ENCODE data around the gene DLD. TPM values are rescaled to one million over a fixed set of nuclear protein-coding genes. Genes with fewer than 3 reads are reported as not detected.

Gene DLD
- polyA plus RNA-seq, 4 donors = 45.4 to 153 (median 84.0) TPM

DNA sequence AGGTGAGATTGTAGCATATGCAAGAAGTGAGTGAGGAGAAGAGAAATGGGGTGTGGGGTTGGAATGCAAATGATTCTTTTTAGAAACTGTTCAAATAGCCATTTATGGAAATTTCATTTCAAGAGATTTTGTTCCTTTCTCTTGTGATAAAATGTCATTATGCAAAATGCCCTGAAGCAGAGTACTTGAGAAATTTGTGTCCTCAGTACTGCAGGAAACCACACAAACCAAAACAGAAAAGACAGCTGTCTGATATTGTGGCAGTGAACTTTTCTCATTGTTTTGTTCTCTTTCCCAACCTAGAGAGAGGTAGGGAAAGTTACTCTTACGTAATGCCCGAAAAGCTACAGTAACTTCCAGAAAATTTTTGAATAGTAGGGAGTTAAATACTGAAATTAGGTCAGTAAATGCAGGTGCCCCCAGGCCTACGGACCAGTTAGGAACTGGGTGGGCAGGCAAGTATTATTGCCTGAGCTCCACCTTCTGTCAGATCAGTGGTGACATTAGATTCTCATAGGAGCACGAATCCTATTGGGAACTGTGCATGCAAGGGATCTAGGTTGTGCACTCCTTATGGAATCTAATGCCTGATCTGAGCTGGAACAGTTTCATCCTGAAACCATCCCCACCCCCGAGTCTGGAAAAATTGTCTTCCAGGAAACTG lies 34.0 kb downstream of the DLD start:
- FAIRE-seq = no peak

DNA sequence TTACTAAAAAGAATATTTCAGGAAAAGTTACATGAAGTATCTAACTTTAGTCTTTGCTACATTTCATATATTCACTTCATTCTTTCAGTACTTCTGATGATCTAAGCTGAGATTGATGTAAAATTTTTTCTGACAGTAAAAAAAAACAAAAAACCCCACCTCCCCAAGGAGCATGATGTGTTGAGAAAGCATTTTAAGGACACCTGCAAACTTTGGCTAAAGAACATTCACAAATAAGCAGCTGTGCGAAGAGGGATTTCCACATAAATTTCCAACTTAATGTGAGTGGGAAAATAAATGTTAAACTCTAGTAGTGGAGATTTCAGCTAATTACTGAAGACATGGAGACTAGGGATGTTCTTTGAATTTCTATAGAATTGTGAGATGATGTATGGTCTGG lies 35.5 kb downstream of the DLD start:
- H3K36me3 ChIP-seq (ENCODE audit: control insufficient read depth in 3 of 3, insufficient read depth in 2 of 3, low read depth in 1 of 3, low read length in 3 of 3) = peaks cover 15 to 21% (median 15%) of the 10 kb centered on the region in 3 donors
- WGBS, 3 donors = 88 to 98% (median 97%) methylated on average over 1 of the region's 1 CpG
- FAIRE-seq = no peak

More for the DNA sequence above, 34.0 kb downstream of the DLD start:
- Histone ChIP-seq H3K4me3 (ENCODE audit: low read depth in 1 of 3, low read length in 3 of 3) (no peak overlapping the region), H3K36me3 (ENCODE audit: control insufficient read depth in 3 of 3, insufficient read depth in 2 of 3, low read depth in 1 of 3, low read length in 3 of 3) (peaks cover 15 to 23% (median 19%) of the 10 kb centered on the region in 3 donors), H3K4me1 (ENCODE audit: control insufficient read depth in 3 of 3, insufficient read depth in 2 of 3, low read depth in 1 of 3, low read length in 2 of 3) (no peaks in the 10 kb centered on the region), H3K9me3 (ENCODE audit: control insufficient read depth in 2 of 2, insufficient read depth in 1 of 2, low read depth in 1 of 2, low read length in 1 of 2) (no peaks in the 10 kb centered on the region), H3K27me3 (ENCODE audit: control insufficient read depth in 3 of 3, insufficient read depth in 3 of 3, low read length in 3 of 3) (no peaks in the 10 kb centered on the region), H3K27ac (ENCODE audit: low read depth in 1 of 3, low read length in 2 of 3) (no peak overlapping the region)
- 60 to 70% (median 70%) methylated on average over 5 of the region's 5 CpGs for WGBS, 3 donors
- DNase-seq = no peak

DNA sequence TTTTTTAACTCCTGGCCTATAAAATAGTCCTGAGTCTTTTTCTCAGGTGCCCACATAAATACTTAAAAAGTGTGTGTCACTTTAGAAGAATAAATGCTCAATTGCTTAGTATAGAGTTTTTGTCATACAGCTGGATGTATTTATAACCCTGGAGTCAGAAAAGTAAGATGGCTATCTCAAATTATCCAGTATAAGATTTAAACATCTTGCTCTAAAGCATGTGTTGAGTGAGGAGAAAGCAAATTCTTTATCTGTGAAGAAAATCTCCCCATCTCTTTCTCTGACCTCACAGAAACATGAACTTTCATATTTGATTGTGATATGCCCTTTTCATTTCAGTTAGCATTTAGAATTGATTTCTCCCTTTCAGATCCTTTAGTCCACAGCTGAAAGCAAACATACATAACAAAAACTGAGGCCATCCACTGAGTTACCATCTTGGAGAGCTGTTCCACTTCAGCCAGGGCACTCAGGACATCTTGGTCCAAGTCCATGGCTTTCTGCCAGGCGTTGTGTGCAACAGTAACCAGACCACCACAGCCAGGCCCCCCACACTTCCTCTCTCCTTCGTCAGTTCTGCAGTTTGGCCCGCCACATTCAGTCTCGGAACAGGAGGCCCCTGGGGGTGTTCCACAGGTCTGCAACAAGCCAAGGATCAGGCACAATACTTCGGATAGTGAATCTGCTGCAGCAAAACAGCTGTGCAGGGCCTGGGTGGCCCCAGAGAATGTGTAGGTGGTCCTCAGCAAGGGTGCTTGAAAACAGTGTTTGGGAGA lies 40.9 kb downstream of the DLD start:
- Histone ChIP-seq H3K9me3 (ENCODE audit: control insufficient read depth in 2 of 2, insufficient read depth in 1 of 2, low read depth in 1 of 2, low read length in 1 of 2) (no peaks in the 10 kb centered on the region), H3K4me3 (ENCODE audit: low read depth in 1 of 3, low read length in 3 of 3) (no peak overlapping the region), H3K36me3 (ENCODE audit: control insufficient read depth in 3 of 3, insufficient read depth in 2 of 3, low read depth in 1 of 3, low read length in 3 of 3) (peaks cover 10 to 25% (median 14%) of the 10 kb centered on the region in 3 donors), H3K27me3 (ENCODE audit: control insufficient read depth in 3 of 3, insufficient read depth in 3 of 3, low read length in 3 of 3) (no peaks in the 10 kb centered on the region), H3K27ac (ENCODE audit: low read depth in 1 of 3, low read length in 2 of 3) (no peak overlapping the region), H3K4me1 (ENCODE audit: control insufficient read depth in 3 of 3, insufficient read depth in 2 of 3, low read depth in 1 of 3, low read length in 2 of 3) (no peaks in the 10 kb centered on the region)
- FAIRE-seq (no peak), DNase-seq (no peak)
- 48 to 90% (median 68%) methylated on average over 5 of the region's 5 CpGs for WGBS, 3 donors

More for the DNA sequence above, 35.5 kb downstream of the DLD start:
- Histone ChIP-seq H3K27ac (ENCODE audit: low read depth in 1 of 3, low read length in 2 of 3) (no peak overlapping the region), H3K27me3 (ENCODE audit: control insufficient read depth in 3 of 3, insufficient read depth in 3 of 3, low read length in 3 of 3) (no peaks in the 10 kb centered on the region), H3K4me3 (ENCODE audit: low read depth in 1 of 3, low read length in 3 of 3) (no peak overlapping the region), H3K9me3 (ENCODE audit: control insufficient read depth in 2 of 2, insufficient read depth in 1 of 2, low read depth in 1 of 2, low read length in 1 of 2) (no peaks in the 10 kb centered on the region), H3K4me1 (ENCODE audit: control insufficient read depth in 3 of 3, insufficient read depth in 2 of 3, low read depth in 1 of 3, low read length in 2 of 3) (no peaks in the 10 kb centered on the region)
- DNase-seq = no peak

DNA sequence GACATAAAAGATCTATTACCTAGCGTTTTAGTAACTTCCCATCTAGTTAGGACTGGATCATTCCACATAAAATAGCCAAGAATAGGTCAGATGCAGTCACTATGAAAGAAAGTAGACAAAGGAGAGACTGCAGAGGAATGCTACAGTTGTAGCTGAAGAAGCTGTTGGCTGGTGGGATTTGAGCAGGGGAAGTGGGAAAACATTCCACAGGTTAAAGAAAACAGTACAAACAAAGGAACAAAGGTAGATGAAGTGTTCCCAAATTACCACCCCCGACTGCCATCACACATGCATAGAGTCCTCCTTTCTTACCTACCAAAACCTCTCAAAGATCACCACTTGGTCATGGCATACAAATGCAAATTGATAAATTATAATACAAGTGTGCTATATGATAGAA lies 41.8 kb downstream of the DLD start:
- no peak for FAIRE-seq

DNA sequence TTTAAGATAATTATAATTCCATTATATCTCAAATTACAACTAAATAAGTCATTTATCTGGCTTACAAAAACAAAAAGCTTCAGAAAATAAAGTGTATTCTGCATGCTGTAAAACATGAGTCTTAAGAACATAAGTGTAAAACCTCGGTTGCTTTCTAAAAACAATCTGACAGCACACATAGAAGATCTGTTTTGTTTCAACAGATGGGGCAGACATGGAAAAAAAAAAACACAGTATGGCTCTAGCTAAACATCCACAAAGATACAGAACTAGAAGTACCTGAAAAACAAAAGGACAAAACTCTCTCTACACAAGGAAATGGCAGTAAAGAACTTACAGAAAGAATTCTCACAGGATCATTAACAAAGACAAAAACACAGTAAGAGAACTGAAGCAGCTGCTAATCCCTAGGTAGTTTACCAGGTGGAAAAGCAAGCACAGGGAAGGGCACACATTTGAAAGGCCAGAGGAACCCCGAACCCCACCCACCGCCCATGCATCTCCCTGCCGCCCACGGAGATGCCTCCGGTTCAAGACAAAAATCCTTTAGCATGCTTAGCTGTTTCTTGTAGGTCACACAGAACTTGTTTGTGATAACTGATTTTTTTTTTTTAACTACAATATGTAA lies 42.5 kb downstream of the DLD start:
- 69 to 85% (median 79%) methylated on average over 6 of the region's 6 CpGs for WGBS, 3 donors
- Histone ChIP-seq H3K27ac (ENCODE audit: low read depth in 1 of 3, low read length in 2 of 3) (peak overlapping the region in 1 of 3 donors; percentile 14), H3K4me1 (ENCODE audit: control insufficient read depth in 3 of 3, insufficient read depth in 2 of 3, low read depth in 1 of 3, low read length in 2 of 3) (no peaks in the 10 kb centered on the region), H3K27me3 (ENCODE audit: control insufficient read depth in 3 of 3, insufficient read depth in 3 of 3, low read length in 3 of 3) (no peaks in the 10 kb centered on the region), H3K9me3 (ENCODE audit: control insufficient read depth in 2 of 2, insufficient read depth in 1 of 2, low read depth in 1 of 2, low read length in 1 of 2) (no peaks in the 10 kb centered on the region), H3K36me3 (ENCODE audit: control insufficient read depth in 3 of 3, insufficient read depth in 2 of 3, low read depth in 1 of 3, low read length in 3 of 3) (peaks cover 12 to 21% (median 12%) of the 10 kb centered on the region in 3 donors), H3K4me3 (ENCODE audit: low read depth in 1 of 3, low read length in 3 of 3) (no peak overlapping the region)
- DNase-seq (no peak), FAIRE-seq (no peak)

More for the DNA sequence above, 41.8 kb downstream of the DLD start:
- Histone ChIP-seq H3K27me3 (ENCODE audit: control insufficient read depth in 3 of 3, insufficient read depth in 3 of 3, low read length in 3 of 3) (no peaks in the 10 kb centered on the region), H3K4me3 (ENCODE audit: low read depth in 1 of 3, low read length in 3 of 3) (no peak overlapping the region), H3K36me3 (ENCODE audit: control insufficient read depth in 3 of 3, insufficient read depth in 2 of 3, low read depth in 1 of 3, low read length in 3 of 3) (peaks cover 12 to 22% (median 12%) of the 10 kb centered on the region in 3 donors), H3K27ac (ENCODE audit: low read depth in 1 of 3, low read length in 2 of 3) (no peak overlapping the region), H3K9me3 (ENCODE audit: control insufficient read depth in 2 of 2, insufficient read depth in 1 of 2, low read depth in 1 of 2, low read length in 1 of 2) (no peaks in the 10 kb centered on the region), H3K4me1 (ENCODE audit: control insufficient read depth in 3 of 3, insufficient read depth in 2 of 3, low read depth in 1 of 3, low read length in 2 of 3) (no peaks in the 10 kb centered on the region)
- 72 to 87% (median 80%) methylated on average over 2 of the region's 2 CpGs for WGBS, 3 donors
- DNase-seq = no peak

DNA sequence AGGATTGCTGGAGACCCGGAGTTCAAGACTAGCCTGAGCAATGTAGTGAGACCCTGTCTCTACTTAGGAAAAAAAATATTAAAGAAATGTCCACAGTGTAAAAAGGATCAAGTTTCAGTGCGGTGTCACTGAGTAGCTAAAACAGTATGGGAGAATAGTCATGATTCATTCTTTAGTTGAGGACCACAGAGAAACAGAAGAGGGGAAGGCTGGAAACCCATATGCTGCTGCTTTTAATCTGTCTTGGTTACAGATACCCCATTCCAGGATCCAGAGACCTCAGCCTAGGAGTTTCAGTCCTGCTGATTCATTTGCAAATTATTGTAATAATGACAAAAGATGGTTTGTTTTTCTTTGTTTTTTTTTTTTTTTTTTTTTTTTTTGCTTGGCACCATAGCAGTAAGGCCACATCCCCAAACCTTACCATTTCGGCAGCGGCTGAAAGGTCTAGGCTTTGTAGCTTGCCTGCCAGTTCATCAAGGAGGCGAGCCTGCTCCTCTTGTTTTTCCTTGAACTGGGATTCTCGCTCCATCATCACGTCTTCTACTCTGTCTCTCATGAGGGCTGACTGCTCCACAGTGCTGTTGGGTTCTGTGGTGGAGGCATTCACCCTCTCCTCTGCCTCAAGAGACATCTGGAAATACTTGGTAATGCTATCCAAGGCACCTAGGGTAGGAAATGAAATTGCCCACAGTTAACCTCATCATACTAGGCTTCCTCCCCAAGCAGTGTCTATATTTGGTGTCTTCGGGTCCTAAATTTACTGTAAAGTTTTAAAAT lies 44.2 kb downstream of the DLD start:
- Histone ChIP-seq H3K4me1 (ENCODE audit: control insufficient read depth in 3 of 3, insufficient read depth in 2 of 3, low read depth in 1 of 3, low read length in 2 of 3) (no peaks in the 10 kb centered on the region), H3K4me3 (ENCODE audit: low read depth in 1 of 3, low read length in 3 of 3) (no peak overlapping the region), H3K27me3 (ENCODE audit: control insufficient read depth in 3 of 3, insufficient read depth in 3 of 3, low read length in 3 of 3) (no peaks in the 10 kb centered on the region), H3K36me3 (ENCODE audit: control insufficient read depth in 3 of 3, insufficient read depth in 2 of 3, low read depth in 1 of 3, low read length in 3 of 3) (peaks cover 4 to 28% (median 9%) of the 10 kb centered on the region in 3 donors), H3K9me3 (ENCODE audit: control insufficient read depth in 2 of 2, insufficient read depth in 1 of 2, low read depth in 1 of 2, low read length in 1 of 2) (no peaks in the 10 kb centered on the region), H3K27ac (ENCODE audit: low read depth in 1 of 3, low read length in 2 of 3) (no peak overlapping the region)
- no peak for FAIRE-seq
- DNase-seq = no peak
- 84 to 95% (median 94%) methylated on average over 8 of the region's 8 CpGs for WGBS, 3 donors

DNA sequence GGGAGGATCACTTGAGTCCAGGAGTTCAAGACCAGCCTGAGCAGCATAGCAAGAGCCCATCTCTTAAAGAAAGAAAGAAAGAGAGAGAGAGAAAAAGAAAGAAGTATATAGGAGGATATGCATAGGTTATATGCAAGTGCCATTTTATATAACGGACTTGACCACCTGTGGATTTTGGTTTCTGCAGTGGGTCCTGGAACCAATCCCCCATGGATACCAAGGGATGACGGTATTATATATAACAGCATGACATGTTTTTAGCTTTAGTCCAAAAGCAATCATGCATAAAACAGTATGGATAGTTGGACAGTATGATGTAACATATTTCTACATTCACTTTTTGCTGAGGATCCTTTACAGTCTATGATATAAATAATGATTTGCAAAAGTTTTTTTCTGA lies 45.3 kb downstream of the DLD start:
- no peak for FAIRE-seq

DNA sequence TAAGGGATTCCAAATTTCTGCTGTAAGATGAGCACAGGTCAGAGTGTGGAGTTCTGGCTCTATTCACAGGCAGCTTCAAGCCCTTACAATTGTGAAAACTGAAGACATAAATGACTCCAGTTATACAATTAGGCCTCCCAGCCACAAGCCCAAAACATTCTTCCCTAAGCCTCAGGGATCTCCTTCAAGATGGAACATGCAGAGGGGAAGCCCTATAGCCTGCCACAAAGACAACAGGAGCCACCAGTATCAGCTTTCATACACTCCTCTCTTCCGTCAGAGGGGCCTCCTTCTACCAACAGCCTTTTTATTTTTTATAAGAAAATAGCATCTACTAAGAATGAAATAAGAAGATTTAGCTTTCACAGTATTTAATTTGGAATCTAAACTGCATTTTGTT lies 46.5 kb downstream of the DLD start:
- H3K4me1 ChIP-seq (ENCODE audit: control insufficient read depth in 3 of 3, insufficient read depth in 2 of 3, low read depth in 1 of 3, low read length in 2 of 3) = no peaks in the 10 kb centered on the region
- H3K36me3 ChIP-seq (ENCODE audit: control insufficient read depth in 3 of 3, insufficient read depth in 2 of 3, low read depth in 1 of 3, low read length in 3 of 3) = peaks cover 5 to 37% (median 8%) of the 10 kb centered on the region in 3 donors
- peak overlapping the region in 1 of 3 donors; percentile 31 for H3K27ac ChIP-seq (ENCODE audit: low read depth in 1 of 3, low read length in 2 of 3)
- DNase-seq (no peak), FAIRE-seq (no peak)
- WGBS, 3 donors = 89 to 93% (median 91%) methylated on average over 1 of the region's 1 CpG
- H3K4me3 ChIP-seq (ENCODE audit: low read depth in 1 of 3, low read length in 3 of 3) = no peak overlapping the region
- no peaks in the 10 kb centered on the region for H3K9me3 ChIP-seq (ENCODE audit: control insufficient read depth in 2 of 2, insufficient read depth in 1 of 2, low read depth in 1 of 2, low read length in 1 of 2)
- H3K27me3 ChIP-seq (ENCODE audit: control insufficient read depth in 3 of 3, insufficient read depth in 3 of 3, low read length in 3 of 3) = no peaks in the 10 kb centered on the region

More for the DNA sequence above, 45.3 kb downstream of the DLD start:
- Histone ChIP-seq H3K4me1 (ENCODE audit: control insufficient read depth in 3 of 3, insufficient read depth in 2 of 3, low read depth in 1 of 3, low read length in 2 of 3) (no peaks in the 10 kb centered on the region), H3K27me3 (ENCODE audit: control insufficient read depth in 3 of 3, insufficient read depth in 3 of 3, low read length in 3 of 3) (no peaks in the 10 kb centered on the region), H3K36me3 (ENCODE audit: control insufficient read depth in 3 of 3, insufficient read depth in 2 of 3, low read depth in 1 of 3, low read length in 3 of 3) (peaks cover 8 to 35% (median 9%) of the 10 kb centered on the region in 3 donors), H3K9me3 (ENCODE audit: control insufficient read depth in 2 of 2, insufficient read depth in 1 of 2, low read depth in 1 of 2, low read length in 1 of 2) (no peaks in the 10 kb centered on the region), H3K27ac (ENCODE audit: low read depth in 1 of 3, low read length in 2 of 3) (no peak overlapping the region), H3K4me3 (ENCODE audit: low read depth in 1 of 3, low read length in 3 of 3) (no peak overlapping the region)
- WGBS, 3 donors = 94 to 96% (median 95%) methylated on average over 2 of the region's 2 CpGs
- DNase-seq = no peak

Measured in small intestine (tissue), 7 donors.